Skeletal muscle cell (primary cell): ENCODE results near the gene BRD8.
A peak's percentile ranks its signal among the peaks of the same experiment; 100 is the strongest.
"Not testable (repeated sequence)": the region's sequence is repeated elsewhere in the genome, so short reads cannot be mapped to it uniquely, and the experiment has no call there.

ENCODE experiments used
- DNase-seq: peaks from one replicate; pipeline ENCODE4 v3.0.0-alpha.2; 2010; ENCODE audit warnings: low read depth
- H3K4me3 ChIP-seq: 2 replicates; pipeline ENCODE4 v1.5.1; 2011; ENCODE audit warnings: low read depth, mild to moderate bottlenecking, control low read depth, low read length, moderate library complexity

Gene BRD8

GRCh38 chr5:138170299-138170698, 8.1 kb downstream of the BRD8 start:
- DNase-seq = no peak
- no peak overlapping the region for H3K4me3 ChIP-seq

- no peak overlapping the region for H3K4me3 ChIP-seq
- no peak for DNase-seq
These were observed 9.3 kb downstream of the BRD8 start for GRCh38 chr5:138169124-138169523.

- H3K4me3 ChIP-seq = no peak overlapping the region
- no peak for DNase-seq
These were observed 14.7 kb downstream of the BRD8 start for GRCh38 chr5:138163721-138164120.

- H3K4me3 ChIP-seq = no peak overlapping the region
- DNase-seq = no peak
These were observed 17.7 kb downstream of the BRD8 start for GRCh38 chr5:138160706-138161105.

- no peak for DNase-seq
- H3K4me3 ChIP-seq = no peak overlapping the region
These were observed 18.8 kb downstream of the BRD8 start for GRCh38 chr5:138159666-138160065.

GRCh38 chr5:138157626-138158025, 20.8 kb downstream of the BRD8 start:
- no peak for DNase-seq
- H3K4me3 ChIP-seq = no peak overlapping the region

GRCh38 chr5:138155977-138156376, 22.5 kb downstream of the BRD8 start:
- DNase-seq, H3K4me3 ChIP-seq: not testable (repeated sequence)

- H3K4me3 ChIP-seq = no peak overlapping the region
- DNase-seq = no peak
These were observed 28.9 kb downstream of the BRD8 start for GRCh38 chr5:138149530-138149929.

- peak; percentile 36 for DNase-seq
- no peak overlapping the region for H3K4me3 ChIP-seq
These were observed 29.6 kb downstream of the BRD8 start for GRCh38 chr5:138148811-138149210.

- DNase-seq, H3K4me3 ChIP-seq: not testable (repeated sequence)
These were observed 34.9 kb downstream of the BRD8 start for GRCh38 chr5:138143578-138143977.

- no peak overlapping the region for H3K4me3 ChIP-seq
- no peak for DNase-seq
These were observed 36.7 kb downstream of the BRD8 start for GRCh38 chr5:138141734-138142133.

- no peak for DNase-seq
- no peak overlapping the region for H3K4me3 ChIP-seq
These were observed 38.2 kb downstream of the BRD8 start for GRCh38 chr5:138140268-138140667.

- no peak overlapping the region for H3K4me3 ChIP-seq
- DNase-seq = no peak
These were observed 38.7 kb downstream of the BRD8 start for GRCh38 chr5:138139781-138140090.

- H3K4me3 ChIP-seq = peak within 1 kb of the TSS; percentile 55
- peak; percentile 24 for DNase-seq
These were observed 39.3 kb downstream of the BRD8 start, which contains the start of gene NME5 for GRCh38 chr5:138138949-138139780. Gene NME5, minus strand, starts transcription at chr5:138139428. Its CDS starts 648 bp downstream, at chr5:138138780.

- no peak overlapping the region for H3K4me3 ChIP-seq
- DNase-seq = no peak
These were observed 45.9 kb downstream of the BRD8 start for GRCh38 chr5:138132543-138132942.

GRCh38 chr5:138129347-138129746, 49.1 kb downstream of the BRD8 start:
- H3K4me3 ChIP-seq = no peak overlapping the region
- no peak for DNase-seq

- no peak overlapping the region for H3K4me3 ChIP-seq
- no peak for DNase-seq
These were observed 50.1 kb downstream of the BRD8 start for GRCh38 chr5:138128334-138128733.

- no peak overlapping the region for H3K4me3 ChIP-seq
- no peak for DNase-seq
These were observed 63.2 kb downstream of the BRD8 start for GRCh38 chr5:138115254-138115653.

- H3K4me3 ChIP-seq = no peak overlapping the region
- DNase-seq = no peak
These were observed 66.5 kb downstream of the BRD8 start for GRCh38 chr5:138111937-138112336.

- H3K4me3 ChIP-seq = no peak overlapping the region
- no peak for DNase-seq
These were observed 67.2 kb downstream of the BRD8 start for GRCh38 chr5:138111181-138111580.

- no peak for DNase-seq
- no peak overlapping the region for H3K4me3 ChIP-seq
These were observed 68.0 kb downstream of the BRD8 start for GRCh38 chr5:138110266-138110963.
